A549 (cell line): ENCODE data around the gene HPRT1. TPM values are rescaled to one million over a fixed set of nuclear protein-coding genes. Genes with fewer than 3 reads are reported as not detected.

ENCODE experiments used
- ATAC-seq, 2 experiments: fragments of 200-7000 bp in 1 of 2; fragments of >200 bp in 1 of 2; cut with Nextera tagmentation in 1 of 2; cut with Tn5 transposase in 1 of 2; 3 replicates each; pipeline versions ENCODE4 v1.8.0 to v1.9.1; 2018 to 2020; ENCODE audit warnings: mild to moderate bottlenecking in 1 of 2, moderate library complexity in 1 of 2
- CTCF ChIA-PET: fragments of 300-600 bp; sonication (Branson Sonifier 250); formaldehyde crosslinking; extraction: SDS; loops from one replicate; lab custom pipeline; 2021; ENCODE audit warnings: antibody characterized with exemption, inconsistent platforms; lab: Yijun Ruan, JAX
- POLR2A ChIA-PET: fragments of 350-600 bp; formaldehyde crosslinking; extraction: SDS; loops from one replicate; lab custom pipeline; 2021; ENCODE audit warnings: antibody characterized with exemption, inconsistent platforms; lab: Yijun Ruan, JAX
- DNase-seq, 2 experiments: peaks; one replicate each; pipeline versions ENCODE4 v3.0.0 to v3.0.0-alpha.2; 2011 to 2016; ENCODE audit warnings: low read depth in 1 of 2, low spot score in 1 of 2
- FAIRE-seq: peaks from 2 replicates; lab custom pipeline; 2011; peaks lifted over from hg19 to GRCh38; lab: Jason Lieb, UNC
- H3K27ac ChIP-seq, 2 experiments: fragments of >200 bp; sonication (Bioruptor Twin); formaldehyde crosslinking; 3 replicates each; pipeline ENCODE4 v1.5.1; 2016 to 2017
- H3K4me1 ChIP-seq: fragments of >200 bp; sonication (Bioruptor Twin); formaldehyde crosslinking; 3 replicates; pipeline ENCODE4 v1.6.1; 2016
- H3K4me2 ChIP-seq: fragments of >200 bp; sonication (Bioruptor Twin); formaldehyde crosslinking; 3 replicates; pipeline ENCODE4 v1.6.1; 2016
- H3K4me3 ChIP-seq: fragments of >200 bp; sonication (Bioruptor Twin); formaldehyde crosslinking; 3 replicates; pipeline ENCODE4 v1.5.1; 2016
- H3K9me3 ChIP-seq: fragments of >200 bp; sonication (Bioruptor Twin); formaldehyde crosslinking; 3 replicates; pipeline ENCODE4 v1.6.1; 2016
- ATOH8 ChIP-seq: fragments of 250-450 bp; sonication (Bioruptor Pico); IDR thresholded peaks from 2 replicates; pipeline ENCODE4 v1.5.0; 2020; ENCODE audit warnings: low read depth, mild to moderate bottlenecking, moderate library complexity
- BHLHE40 ChIP-seq: IDR thresholded peaks from 2 replicates; pipeline ENCODE4 v1.6.1; 2012; ENCODE audit warnings: low read depth, low read length, inconsistent platforms
- CEBPB ChIP-seq, 2 experiments: fragments of >200 bp in 1 of 2; sonication (Bioruptor Twin) in 1 of 2; formaldehyde crosslinking in 1 of 2; IDR thresholded peaks; 2 replicates each; pipeline ENCODE4 v1.6.1; 2012 to 2016
- CHD2 ChIP-seq: fragments of 150-350 bp; IDR thresholded peaks from 2 replicates; pipeline ENCODE4 v1.6.1; 2014; ENCODE audit warnings: low read length; ENCODE audit not compliant: partially characterized antibody
- E2F6 ChIP-seq: IDR thresholded peaks from 2 replicates; pipeline ENCODE4 v1.6.1; 2012; ENCODE audit warnings: low read depth, borderline replicate concordance
- EHF ChIP-seq: fragments of 250-450 bp; sonication (Bioruptor Pico); IDR thresholded peaks from 2 replicates; pipeline ENCODE4 v1.5.0; 2020; ENCODE audit warnings: mild to moderate bottlenecking
- EHMT2 ChIP-seq: fragments of 200-600 bp; sonication (generic); IDR thresholded peaks from 2 replicates; pipeline ENCODE4 v1.6.1; 2016; ENCODE audit warnings: antibody characterized with exemption, low read depth, mild to moderate bottlenecking, moderate library complexity
- ELK1 ChIP-seq: fragments of 150-350 bp; IDR thresholded peaks from 2 replicates; pipeline ENCODE4 v1.6.1; 2014; ENCODE audit warnings: low read depth, mild to moderate bottlenecking, low read length
- FOSL2 ChIP-seq, 2 experiments: fragments of 450-650 bp in 1 of 2; fragments of >200 bp in 1 of 2; sonication (Bioruptor Twin) in 1 of 2; formaldehyde crosslinking; IDR thresholded peaks; 2 replicates each; pipeline versions ENCODE4 v1.5.0 to v1.6.1; 2016 to 2020; ENCODE audit warnings: mild to moderate bottlenecking in 1 of 2, moderate library complexity in 1 of 2
- HMGXB4 ChIP-seq: fragments of 250-450 bp; sonication (Bioruptor Pico); IDR thresholded peaks from 2 replicates; pipeline ENCODE4 v1.5.0; 2021; ENCODE audit warnings: mild to moderate bottlenecking, moderate library complexity, borderline replicate concordance
- HOXB5 ChIP-seq: fragments of 250-450 bp; sonication (Bioruptor Pico); IDR thresholded peaks from 2 replicates; pipeline ENCODE4 v1.5.0; 2020; ENCODE audit warnings: mild to moderate bottlenecking, moderate library complexity
- JUNB ChIP-seq: fragments of >200 bp; sonication (Bioruptor Twin); formaldehyde crosslinking; IDR thresholded peaks from 2 replicates; pipeline ENCODE4 v1.6.1; 2016
- KDM1A ChIP-seq: fragments of 200-600 bp; sonication (generic); IDR thresholded peaks from 2 replicates; pipeline ENCODE4 v1.6.1; 2016; ENCODE audit warnings: low read depth, mild to moderate bottlenecking
- KDM5A ChIP-seq: fragments of 200-600 bp; sonication (generic); IDR thresholded peaks from 2 replicates; pipeline ENCODE4 v1.6.1; 2016; ENCODE audit warnings: antibody characterized with exemption, mild to moderate bottlenecking
- MAFK ChIP-seq: fragments of 450-650 bp; IDR thresholded peaks from 2 replicates; pipeline ENCODE4 v1.6.1; 2014; ENCODE audit not compliant: partially characterized antibody
- MAX ChIP-seq: IDR thresholded peaks from 2 replicates; pipeline ENCODE4 v1.6.1; 2012
- NR3C1 ChIP-seq: fragments of >200 bp; sonication (Bioruptor Twin); formaldehyde crosslinking; IDR thresholded peaks from 3 replicates; pipeline ENCODE4 v1.6.1; 2017
- POLR2A ChIP-seq: IDR thresholded peaks from 2 replicates; pipeline ENCODE4 v1.6.1; 2012; ENCODE audit warnings: mild to moderate bottlenecking, low read length
- RAD21 ChIP-seq, 2 experiments: fragments of >200 bp in 1 of 2; sonication (Bioruptor Twin) in 1 of 2; formaldehyde crosslinking in 1 of 2; IDR thresholded peaks in 1 of 2; conservative IDR thresholded peaks in 1 of 2; 2 replicates in 1 of 2; 3 replicates in 1 of 2; pipeline ENCODE4 v1.6.1; 2012 to 2018; ENCODE audit warnings: inconsistent platforms in 1 of 2
- RCOR1 ChIP-seq: fragments of 150-350 bp; IDR thresholded peaks from 2 replicates; pipeline ENCODE4 v1.6.1; 2014; ENCODE audit warnings: antibody characterized with exemption, low read length, low read depth
- SMC3 ChIP-seq: fragments of >200 bp; sonication (Bioruptor Twin); formaldehyde crosslinking; IDR thresholded peaks from 3 replicates; pipeline ENCODE4 v1.6.1; 2018; ENCODE audit warnings: inconsistent platforms
- SREBF2 ChIP-seq: fragments of 450-650 bp; IDR thresholded peaks from 2 replicates; pipeline ENCODE4 v1.6.1; 2014; ENCODE audit warnings: mild to moderate bottlenecking, moderate library complexity
- ZFP36 ChIP-seq: fragments of 450-650 bp; IDR thresholded peaks from 2 replicates; pipeline ENCODE4 v1.6.1; 2014; ENCODE audit warnings: borderline replicate concordance; ENCODE audit not compliant: partially characterized antibody
- WGBS: methylation state at CpG from one replicate; pipeline ENCODE4 v1.1.6; 2017; ENCODE audit errors: missing lambda C conversion rate; 5-methylcytosine and 5-hydroxymethylcytosine counted together
- polyA plus RNA-seq, 4 experiments: library from polyadenylated mRNA; depleted of rRNA in 3 of 4; stranded (reverse); fragments of >200 nt; fragmentation: RNase III in 1 of 4; extraction: RNeasy Plus Mini Kit Qiagen cat#74134 plus additional on column Dnase treatment in 1 of 4; gene quantifications; 2 replicates in 3 of 4; 3 replicates in 1 of 4; pipeline ENCODE4 v1.2.3, GENCODE V29; 2011 to 2017
- TF ChIP-seq, protein P1 (sequence below): fragments of 200-600 bp; sonication (generic); IDR thresholded peaks from 2 replicates; pipeline ENCODE4 v1.6.1; 2016; ENCODE audit warnings: antibody characterized with exemption, mild to moderate bottlenecking, moderate library complexity

HPRT1 gene
- polyA plus RNA-seq, 2 of the 4 experiments (the other 2 are of a cell fraction): 96.6 to 97.4 TPM

DNA sequence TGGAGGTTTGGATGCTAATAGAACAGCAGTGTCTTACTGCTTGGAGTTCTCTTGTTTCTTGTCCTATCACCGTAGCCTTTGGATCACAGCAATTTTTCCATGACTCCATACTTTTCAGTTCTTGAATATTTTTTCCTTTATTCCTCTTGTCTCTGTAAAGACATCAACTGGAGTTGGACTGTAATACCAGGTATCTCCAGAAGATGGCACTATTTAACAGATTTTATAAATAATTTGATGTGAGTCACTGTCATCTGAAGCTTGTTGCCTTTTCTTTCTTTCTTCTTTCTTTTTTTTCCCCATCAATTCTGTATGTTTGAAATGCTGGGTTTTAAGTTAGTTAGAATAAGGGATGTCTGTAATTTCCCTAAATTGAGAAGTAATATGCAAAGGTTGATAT, 24.1 kb downstream of the HPRT1 start (continued):
- TF ChIP-seq RAD21 (conservative IDR thresholded peaks at IDR 0.05 in 1 of 2, IDR thresholded peaks at IDR 0.05 in 1 of 2): peak; percentile 69 to 78
- TF ChIP-seq MAX: no peak
- TF ChIP-seq E2F6: no peak
- TF ChIP-seq SMC3: peak; percentile 75
- no peak for TF ChIP-seq FOSL2 (IDR thresholded peaks at IDR 0.05)
- TF ChIP-seq FOSL2 (CRISPR knock-in tag; IDR thresholded peaks at IDR 0.05): peak; percentile 57
- no peak for TF ChIP-seq KDM1A
- TF ChIP-seq EHF (CRISPR knock-in tag): no peak
- TF ChIP-seq POLR2A: no peak
- TF ChIP-seq EHMT2: no peak
- TF ChIP-seq NR3C1: no peak
- TF ChIP-seq HMGXB4 (CRISPR knock-in tag): no peak
- no peak for TF ChIP-seq ELK1
- no peak for TF ChIP-seq JUNB
- TF ChIP-seq CEBPB (IDR thresholded peaks at IDR 0.05): no peak
- TF ChIP-seq ZFP36: no peak
- TF ChIP-seq RCOR1: no peak
- TF ChIP-seq, protein P1, sequence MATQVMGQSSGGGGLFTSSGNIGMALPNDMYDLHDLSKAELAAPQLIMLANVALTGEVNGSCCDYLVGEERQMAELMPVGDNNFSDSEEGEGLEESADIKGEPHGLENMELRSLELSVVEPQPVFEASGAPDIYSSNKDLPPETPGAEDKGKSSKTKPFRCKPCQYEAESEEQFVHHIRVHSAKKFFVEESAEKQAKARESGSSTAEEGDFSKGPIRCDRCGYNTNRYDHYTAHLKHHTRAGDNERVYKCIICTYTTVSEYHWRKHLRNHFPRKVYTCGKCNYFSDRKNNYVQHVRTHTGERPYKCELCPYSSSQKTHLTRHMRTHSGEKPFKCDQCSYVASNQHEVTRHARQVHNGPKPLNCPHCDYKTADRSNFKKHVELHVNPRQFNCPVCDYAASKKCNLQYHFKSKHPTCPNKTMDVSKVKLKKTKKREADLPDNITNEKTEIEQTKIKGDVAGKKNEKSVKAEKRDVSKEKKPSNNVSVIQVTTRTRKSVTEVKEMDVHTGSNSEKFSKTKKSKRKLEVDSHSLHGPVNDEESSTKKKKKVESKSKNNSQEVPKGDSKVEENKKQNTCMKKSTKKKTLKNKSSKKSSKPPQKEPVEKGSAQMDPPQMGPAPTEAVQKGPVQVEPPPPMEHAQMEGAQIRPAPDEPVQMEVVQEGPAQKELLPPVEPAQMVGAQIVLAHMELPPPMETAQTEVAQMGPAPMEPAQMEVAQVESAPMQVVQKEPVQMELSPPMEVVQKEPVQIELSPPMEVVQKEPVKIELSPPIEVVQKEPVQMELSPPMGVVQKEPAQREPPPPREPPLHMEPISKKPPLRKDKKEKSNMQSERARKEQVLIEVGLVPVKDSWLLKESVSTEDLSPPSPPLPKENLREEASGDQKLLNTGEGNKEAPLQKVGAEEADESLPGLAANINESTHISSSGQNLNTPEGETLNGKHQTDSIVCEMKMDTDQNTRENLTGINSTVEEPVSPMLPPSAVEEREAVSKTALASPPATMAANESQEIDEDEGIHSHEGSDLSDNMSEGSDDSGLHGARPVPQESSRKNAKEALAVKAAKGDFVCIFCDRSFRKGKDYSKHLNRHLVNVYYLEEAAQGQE: no peak
- TF ChIP-seq, all 56 proteins: peak for 4

- Histone ChIP-seq H3K4me3 (no peak overlapping the region), H3K4me1 (0 out of 3 replicates have a peak, but pooled peaks cover 3% of the 10 kb centered on the region), H3K27ac (no peak overlapping the region), H3K9me3 (no peaks in the 10 kb centered on the region), H3K4me2 (no peak overlapping the region)
- ATAC-seq (no peak), FAIRE-seq (no peak), DNase-seq (no peak)
- 100% methylated on average over 2 of the region's 2 CpGs for WGBS
- POLR2A ChIA-PET: no interaction called here
- CTCF ChIA-PET: interaction anchor here (1.0 to 2.6 kb wide), 5 partner anchors 9 to 281 kb away, joined by 3 to 11 read pairs (median 4); no protein-coding TSS in a partner anchor
- TF ChIP-seq BHLHE40 (no peak), CHD2 (no peak), ATOH8 (CRISPR knock-in tag) (no peak), MAFK (no peak), HMGXB4 (CRISPR knock-in tag) (no peak), POLR2A (no peak), SREBF2 (no peak), FOSL2 (IDR thresholded peaks at IDR 0.05) (no peak), FOSL2 (CRISPR knock-in tag; IDR thresholded peaks at IDR 0.05) (no peak), ZFP36 (no peak), NR3C1 (no peak), KDM5A (no peak), HOXB5 (CRISPR knock-in tag) (no peak)
- TF ChIP-seq, protein P1: no peak
Observed at GRCh38 chrX:134501941-134502340, 42.0 kb downstream of the HPRT1 start.
